A549 (cell line): Measurements from ENCODE around the gene PDE6G. TPM values are rescaled to one million over a fixed set of nuclear protein-coding genes. Genes with fewer than 3 reads are reported as not detected.

Experiments
- ATOH8 ChIP-seq: fragments of 250-450 bp; sonication (Bioruptor Pico); IDR thresholded peaks from 2 replicates; pipeline ENCODE4 v1.5.0; 2020; ENCODE audit warnings: low read depth, mild to moderate bottlenecking, moderate library complexity
- BHLHE40 ChIP-seq: IDR thresholded peaks from 2 replicates; pipeline ENCODE4 v1.6.1; 2012; ENCODE audit warnings: low read depth, low read length, inconsistent platforms
- CBX2 ChIP-seq: fragments of 200-600 bp; sonication (generic); IDR thresholded peaks from 2 replicates; pipeline ENCODE4 v1.6.1; 2016; ENCODE audit warnings: low read depth, mild to moderate bottlenecking, borderline replicate concordance
- CBX8 ChIP-seq: fragments of 200-600 bp; sonication (generic); IDR thresholded peaks from 2 replicates; pipeline ENCODE4 v1.6.1; 2016
- CHD2 ChIP-seq: fragments of 150-350 bp; IDR thresholded peaks from 2 replicates; pipeline ENCODE4 v1.6.1; 2014; ENCODE audit warnings: low read length; ENCODE audit not compliant: partially characterized antibody
- CTCF ChIP-seq: fragments of >200 bp; sonication (Bioruptor Twin); formaldehyde crosslinking; IDR thresholded peaks from 3 replicates; pipeline ENCODE4 v1.5.1; 2016
- EHF ChIP-seq: fragments of 250-450 bp; sonication (Bioruptor Pico); IDR thresholded peaks from 2 replicates; pipeline ENCODE4 v1.5.0; 2020; ENCODE audit warnings: mild to moderate bottlenecking
- ELK1 ChIP-seq: fragments of 150-350 bp; IDR thresholded peaks from 2 replicates; pipeline ENCODE4 v1.6.1; 2014; ENCODE audit warnings: low read depth, mild to moderate bottlenecking, low read length
- ESRRA ChIP-seq: fragments of 150-350 bp; IDR thresholded peaks from 2 replicates; pipeline ENCODE4 v1.6.1; 2014; ENCODE audit warnings: mild to moderate bottlenecking, low read length, borderline replicate concordance
- FOSL2 ChIP-seq, 2 experiments: fragments of 450-650 bp in 1 of 2; fragments of >200 bp in 1 of 2; sonication (Bioruptor Twin) in 1 of 2; formaldehyde crosslinking; IDR thresholded peaks; 2 replicates each; pipeline versions ENCODE4 v1.5.0 to v1.6.1; 2016 to 2020; ENCODE audit warnings: mild to moderate bottlenecking in 1 of 2, moderate library complexity in 1 of 2
- GATA3 ChIP-seq: IDR thresholded peaks from 2 replicates; pipeline ENCODE4 v1.6.1; 2012; ENCODE audit warnings: borderline replicate concordance
- HDAC2 ChIP-seq: fragments of 200-600 bp; sonication (generic); IDR thresholded peaks from 2 replicates; pipeline ENCODE4 v1.6.1; 2016
- HEYL ChIP-seq: fragments of 250-450 bp; sonication (Bioruptor Pico); IDR thresholded peaks from 2 replicates; pipeline ENCODE4 v1.8.0; 2021; ENCODE audit warnings: mild to moderate bottlenecking, moderate library complexity
- HMGXB4 ChIP-seq: fragments of 250-450 bp; sonication (Bioruptor Pico); IDR thresholded peaks from 2 replicates; pipeline ENCODE4 v1.5.0; 2021; ENCODE audit warnings: mild to moderate bottlenecking, moderate library complexity, borderline replicate concordance
- HOXB5 ChIP-seq: fragments of 250-450 bp; sonication (Bioruptor Pico); IDR thresholded peaks from 2 replicates; pipeline ENCODE4 v1.5.0; 2020; ENCODE audit warnings: mild to moderate bottlenecking, moderate library complexity
- JUN ChIP-seq, 2 experiments: fragments of >200 bp; sonication (Bioruptor Twin); formaldehyde crosslinking; IDR thresholded peaks; 2 replicates in 1 of 2; 3 replicates in 1 of 2; pipeline ENCODE4 v1.6.1; 2016 to 2017
- JUNB ChIP-seq: fragments of >200 bp; sonication (Bioruptor Twin); formaldehyde crosslinking; IDR thresholded peaks from 2 replicates; pipeline ENCODE4 v1.6.1; 2016
- KDM5A ChIP-seq: fragments of 200-600 bp; sonication (generic); IDR thresholded peaks from 2 replicates; pipeline ENCODE4 v1.6.1; 2016; ENCODE audit warnings: antibody characterized with exemption, mild to moderate bottlenecking
- MAFK ChIP-seq: fragments of 450-650 bp; IDR thresholded peaks from 2 replicates; pipeline ENCODE4 v1.6.1; 2014; ENCODE audit not compliant: partially characterized antibody
- MYC ChIP-seq: IDR thresholded peaks from 2 replicates; pipeline ENCODE4 v1.6.1; 2012; ENCODE audit warnings: mild to moderate bottlenecking, inconsistent platforms, low read length, improper control_type of control experiment, borderline replicate concordance
- NFE2L2 ChIP-seq: fragments of 150-350 bp; conservative IDR thresholded peaks from 2 replicates; pipeline ENCODE4 v1.6.1; 2014; ENCODE audit warnings: low read length
- NPAS2 ChIP-seq: fragments of 250-450 bp; sonication (Bioruptor Pico); IDR thresholded peaks from 2 replicates; pipeline ENCODE4 v1.8.0; 2022; ENCODE audit warnings: mild to moderate bottlenecking, moderate library complexity, borderline replicate concordance
- NR3C1 ChIP-seq: fragments of >200 bp; sonication (Bioruptor Twin); formaldehyde crosslinking; IDR thresholded peaks from 3 replicates; pipeline ENCODE4 v1.6.1; 2017
- PHF8 ChIP-seq: fragments of 200-600 bp; sonication (generic); IDR thresholded peaks from 2 replicates; pipeline ENCODE4 v1.6.1; 2016; ENCODE audit warnings: low read depth, mild to moderate bottlenecking, antibody characterized with exemption, moderate library complexity, borderline replicate concordance
- POLR2A ChIP-seq: IDR thresholded peaks from 2 replicates; pipeline ENCODE4 v1.6.1; 2012; ENCODE audit warnings: mild to moderate bottlenecking, low read length
- RAD21 ChIP-seq, 2 experiments: fragments of >200 bp in 1 of 2; sonication (Bioruptor Twin) in 1 of 2; formaldehyde crosslinking in 1 of 2; IDR thresholded peaks in 1 of 2; conservative IDR thresholded peaks in 1 of 2; 2 replicates in 1 of 2; 3 replicates in 1 of 2; pipeline ENCODE4 v1.6.1; 2012 to 2018; ENCODE audit warnings: inconsistent platforms in 1 of 2
- RARB ChIP-seq: fragments of 250-450 bp; sonication (Bioruptor Pico); IDR thresholded peaks from 2 replicates; pipeline ENCODE4 v1.8.0; 2021; ENCODE audit warnings: mild to moderate bottlenecking, moderate library complexity
- REST ChIP-seq: fragments of 200-600 bp; sonication (generic); IDR thresholded peaks from 2 replicates; pipeline ENCODE4 v1.6.1; 2016; ENCODE audit warnings: antibody characterized with exemption, mild to moderate bottlenecking, moderate library complexity
- RFX5 ChIP-seq: fragments of 450-650 bp; IDR thresholded peaks from 2 replicates; pipeline ENCODE4 v1.7.1; 2014; ENCODE audit warnings: antibody characterized with exemption, mild to moderate bottlenecking, moderate library complexity
- RNF2 ChIP-seq: fragments of 200-600 bp; sonication (generic); IDR thresholded peaks from 2 replicates; pipeline ENCODE4 v1.6.1; 2016; ENCODE audit warnings: low read depth, mild to moderate bottlenecking, antibody characterized with exemption, moderate library complexity, borderline replicate concordance
- TFCP2L1 ChIP-seq: fragments of 250-450 bp; sonication (Bioruptor Pico); IDR thresholded peaks from 2 replicates; pipeline ENCODE4 v1.5.0; 2021; ENCODE audit warnings: mild to moderate bottlenecking
- TP53 ChIP-seq: fragments of 250-450 bp; sonication (Bioruptor Pico); IDR thresholded peaks from 2 replicates; pipeline ENCODE4 v1.5.0; 2021; ENCODE audit warnings: mild to moderate bottlenecking, moderate library complexity
- ZC3H11A ChIP-seq: fragments of 450-650 bp; IDR thresholded peaks from 2 replicates; pipeline ENCODE4 v1.6.1; 2014; ENCODE audit warnings: antibody characterized with exemption, mild to moderate bottlenecking
- ZNF302 ChIP-seq: fragments of 250-450 bp; sonication (Bioruptor Pico); IDR thresholded peaks from 2 replicates; pipeline ENCODE4 v1.9.0; 2021; ENCODE audit warnings: inconsistent platforms, mild to moderate bottlenecking, moderate library complexity
- polyA plus RNA-seq, 4 experiments: library from polyadenylated mRNA; depleted of rRNA in 3 of 4; stranded (reverse); fragments of >200 nt; fragmentation: RNase III in 1 of 4; extraction: RNeasy Plus Mini Kit Qiagen cat#74134 plus additional on column Dnase treatment in 1 of 4; gene quantifications; 2 replicates in 3 of 4; 3 replicates in 1 of 4; pipeline ENCODE4 v1.2.3, GENCODE V29; 2011 to 2017

The PDE6G gene
- polyA plus RNA-seq, 2 of the 4 experiments (the other 2 are of a cell fraction), result 1.2 TPM

GRCh38 chr17:81684442-81684911 is 28.1 kb upstream of the PDE6G start (continued):
- TF ChIP-seq RAD21 (conservative IDR thresholded peaks at IDR 0.05 in 1 of 2, IDR thresholded peaks at IDR 0.05 in 1 of 2) (no peak), CBX2 (no peak), TP53 (no peak), HEYL (CRISPR knock-in tag) (no peak), NPAS2 (CRISPR knock-in tag) (no peak), ZNF302 (no peak), GATA3 (no peak), TFCP2L1 (no peak), CTCF (no peak), MAFK (no peak), FOSL2 (IDR thresholded peaks at IDR 0.05) (no peak), FOSL2 (CRISPR knock-in tag; IDR thresholded peaks at IDR 0.05) (no peak), MYC (no peak; the same call in 1 of the 2 replicates), ELK1 (no peak), KDM5A (no peak), CHD2 (no peak), RNF2 (no peak), CBX8 (no peak), ATOH8 (CRISPR knock-in tag) (peak; percentile 90), HDAC2 (no peak), JUNB (no peak), ESRRA (peak; percentile 50; the same call in 1 of the 2 replicates), REST (no peak), RFX5 (no peak), HMGXB4 (CRISPR knock-in tag) (no peak), EHF (CRISPR knock-in tag) (peak; percentile 84), NR3C1 (no peak), ZC3H11A (no peak), NFE2L2 (no peak), BHLHE40 (0 out of 2 replicates have a peak, but pooled peaks have one; percentile 34), PHF8 (0 out of 2 replicates have a peak, but pooled peaks have one; percentile 33), HOXB5 (CRISPR knock-in tag) (peak; percentile 78; the same call in 1 of the 2 replicates), JUN (IDR thresholded peaks at IDR 0.05) (no peak), RARB (CRISPR knock-in tag) (no peak), POLR2A (no peak)
